Brain microvascular endothelial cell (primary cell): Measurements from ENCODE around the gene CIC.
"Not testable (repeated sequence)": the region's sequence is repeated elsewhere in the genome, so short reads cannot be mapped to it uniquely, and the experiment has no call there.

Source experiments
- DNase-seq: peaks from one replicate; pipeline ENCODE4 v3.0.0-alpha.2; 2020
- H3K27ac ChIP-seq: fragments of 250-450 bp; sonication (Bioruptor Pico); 2 replicates; pipeline ENCODE4 v1.5.1; 2020; ENCODE audit warnings: mild to moderate bottlenecking, moderate library complexity
- H3K27me3 ChIP-seq: fragments of 250-450 bp; sonication (Bioruptor Pico); replicated peaks from 2 replicates; pipeline ENCODE4 v1.5.1; 2020; ENCODE audit warnings: mild to moderate bottlenecking
- H3K36me3 ChIP-seq: fragments of 250-450 bp; sonication (Bioruptor Pico); replicated peaks from 2 replicates; pipeline ENCODE4 v1.5.1; 2020; ENCODE audit warnings: mild to moderate bottlenecking
- H3K4me3 ChIP-seq: 2 replicates; pipeline ENCODE4 v1.5.1; 2011; ENCODE audit warnings: low read depth, mild to moderate bottlenecking, control low read depth, low read length, moderate library complexity
- CTCF ChIP-seq: IDR thresholded peaks from 2 replicates; pipeline ENCODE4 v1.5.1; 2011; ENCODE audit warnings: low read depth, mild to moderate bottlenecking, moderate library complexity, low read length, control low read depth, inconsistent platforms; ENCODE audit errors: missing control alignments
- in situ Hi-C: cut with HindIII; loops from 2 replicates; pipeline ENCODE4 v1.10.0; 2017; ENCODE audit warnings: low sequenced_read_pairs, low pct_ligation_motif_present

The CIC gene

DNA sequence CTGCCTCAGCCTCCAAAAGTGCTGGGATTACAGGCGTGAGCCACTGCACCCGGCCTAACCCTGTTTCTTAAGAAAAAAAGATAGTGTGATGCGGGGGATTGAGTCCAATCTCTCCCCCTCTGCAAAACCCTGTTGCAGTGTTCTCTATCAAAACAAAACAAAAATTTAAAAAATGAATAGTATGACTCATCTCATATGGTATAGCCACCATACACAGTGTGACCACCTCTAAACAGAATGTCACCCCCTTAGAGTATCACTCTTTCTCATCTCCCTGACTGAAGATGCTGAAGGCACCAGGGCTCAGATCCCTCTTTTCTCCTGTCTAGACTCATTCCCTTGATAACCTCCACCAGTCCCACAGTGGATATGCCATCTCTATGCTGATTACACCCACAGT is 7.3 kb upstream of the CIC start:
- in situ Hi-C loops = no loop called here
- DNase-seq = no peak
- no peak overlapping the region for H3K27ac ChIP-seq
- no peak overlapping the region for H3K4me3 ChIP-seq
- H3K27me3 ChIP-seq = no peaks in the 10 kb centered on the region
- H3K36me3 ChIP-seq = no peaks in the 10 kb centered on the region
- TF ChIP-seq CTCF = no peak

DNA sequence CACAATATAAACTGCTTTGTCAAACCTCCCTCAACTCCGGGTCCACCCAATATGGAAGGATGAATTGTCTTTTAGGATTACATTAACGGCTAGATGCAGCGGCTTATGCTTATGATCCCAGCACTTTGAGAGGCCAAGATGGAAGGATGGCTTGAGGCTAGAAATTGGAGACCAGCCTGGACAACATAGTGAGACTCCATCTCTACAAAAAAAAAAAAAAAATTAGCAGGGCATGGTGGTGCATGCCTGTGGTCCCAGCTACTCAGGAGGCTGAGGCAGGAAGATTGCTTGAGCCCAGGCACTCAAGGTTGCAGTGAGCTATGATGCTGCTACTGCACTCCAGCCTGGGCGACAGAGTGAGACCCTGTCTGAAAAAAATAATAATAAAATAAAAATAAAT is 2.9 kb upstream of the CIC start:
- DNase-seq, H3K4me3 ChIP-seq, H3K36me3 ChIP-seq, H3K27ac ChIP-seq, H3K27me3 ChIP-seq, in situ Hi-C loops: not testable (repeated sequence)

DNA sequence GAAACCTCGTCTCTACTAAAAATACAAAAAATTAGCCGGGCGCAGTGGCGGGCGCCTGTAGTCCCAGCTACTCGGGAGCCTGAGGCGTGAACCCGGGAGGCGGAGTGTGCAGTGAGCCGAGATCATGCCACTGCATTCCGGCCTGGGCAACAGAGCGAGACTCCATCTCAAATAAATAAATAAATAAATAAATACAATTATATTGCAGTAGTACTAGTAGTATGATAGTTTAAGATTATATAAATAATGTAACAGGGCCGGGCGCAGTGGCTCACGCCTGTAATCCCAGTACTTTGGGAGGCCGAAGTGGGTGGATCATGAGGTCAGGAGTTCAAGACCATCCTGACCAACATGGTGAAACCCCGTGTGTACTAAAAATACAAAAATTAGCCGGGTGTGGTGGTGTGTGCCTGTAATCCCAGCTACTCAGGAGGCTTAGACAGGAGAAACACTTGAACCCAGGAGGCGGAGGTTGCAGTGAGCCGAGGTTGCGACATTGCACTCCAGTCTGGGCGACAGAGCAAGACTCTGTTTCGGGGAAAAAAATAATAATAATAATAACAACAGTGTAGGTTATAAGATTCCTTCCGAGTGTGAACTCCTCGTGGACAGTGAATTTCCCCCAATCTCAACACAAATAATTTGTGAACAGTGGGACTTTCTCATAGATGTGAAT is 2.0 kb upstream of the CIC start:
- H3K27me3 ChIP-seq, H3K4me3 ChIP-seq, DNase-seq, H3K36me3 ChIP-seq, H3K27ac ChIP-seq, in situ Hi-C loops: not testable (repeated sequence)

GRCh38 chr19:42267644-42268141 is 1.4 kb upstream of the CIC start:
- no peak for DNase-seq
- Histone ChIP-seq H3K4me3 (peak overlapping the region; percentile 84), H3K36me3 (peaks cover 6% of the 10 kb centered on the region), H3K27ac (no peak overlapping the region), H3K27me3 (no peaks in the 10 kb centered on the region)
- in situ Hi-C loops = no loop called here
- TF ChIP-seq CTCF = no peak

DNA sequence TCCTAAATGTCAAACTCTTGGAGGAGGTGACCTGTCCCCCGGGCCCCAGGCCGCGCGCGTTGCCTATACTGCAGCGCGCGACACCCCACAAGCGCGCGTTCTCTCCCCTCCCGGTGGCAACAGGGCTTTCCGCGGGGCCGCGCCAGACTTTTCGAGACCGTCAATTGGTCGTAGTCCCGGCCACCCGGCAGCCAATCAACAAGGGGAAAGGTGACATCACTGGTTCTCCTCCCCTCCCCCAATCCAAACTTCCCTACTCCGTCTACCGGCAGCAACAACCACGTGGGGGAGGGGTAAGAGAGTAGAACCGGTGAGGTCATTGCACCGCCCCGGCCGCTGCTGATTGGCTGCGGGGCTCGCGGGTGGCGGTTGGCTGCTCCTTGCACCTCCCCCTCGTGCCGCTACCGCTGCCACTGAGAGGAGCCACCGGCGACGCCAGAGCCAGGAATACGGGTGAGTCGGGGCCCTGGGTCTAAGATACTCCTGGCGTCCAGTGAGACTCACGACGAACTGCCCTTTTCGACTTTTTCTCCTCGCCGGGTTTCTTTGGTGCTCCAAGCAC is 829 bp upstream of the CIC start:
- Histone ChIP-seq H3K27ac (peak overlapping the region; percentile 99), H3K36me3 (peaks cover 11% of the 10 kb centered on the region), H3K4me3 (peak overlapping the region; percentile 84), H3K27me3 (no peaks in the 10 kb centered on the region)
- TF ChIP-seq CTCF = peak; percentile 2
- peak; percentile 99 for DNase-seq
- in situ Hi-C loops = no loop called here

GRCh38 chr19:42269478-42270345 is 660 bp downstream of the CIC start:
- no peak for TF ChIP-seq CTCF
- peaks cover 26% of the 10 kb centered on the region for H3K36me3 ChIP-seq
- peak overlapping the region; percentile 72 for H3K4me3 ChIP-seq
- peak overlapping the region; percentile 86 for H3K27ac ChIP-seq
- no peak for DNase-seq
- H3K27me3 ChIP-seq = no peaks in the 10 kb centered on the region
- in situ Hi-C loops = no loop called here
